Lung microvascular endothelial cell (primary cell): ENCODE measurements around the gene ADARB2. TPM values are rescaled to one million over a fixed set of nuclear protein-coding genes. Genes with fewer than 3 reads are reported as not detected.
"Not testable (repeated sequence)": the region's sequence is repeated elsewhere in the genome, so short reads cannot be mapped to it uniquely, and the experiment has no call there.

Source experiments
- DNase-seq, 2 donors: peaks; one replicate each; pipeline versions ENCODE4 v3.0.0 to v3.0.0-alpha.2; 2010; ENCODE audit warnings: low read depth in 2 of 2
- total RNA-seq: library from RNA; depleted of rRNA; stranded (reverse); fragments of >200 nt; gene quantifications from 2 replicates; pipeline ENCODE4 v1.2.1, GENCODE V29; 2014

ADARB2 gene
- total RNA-seq, 1 donor from 2014 or later, result 2.0 TPM

- DNase-seq, result no peak
Observed at GRCh38 chr10:1242975-1243374, 494.4 kb downstream of the ADARB2 start.

DNA sequence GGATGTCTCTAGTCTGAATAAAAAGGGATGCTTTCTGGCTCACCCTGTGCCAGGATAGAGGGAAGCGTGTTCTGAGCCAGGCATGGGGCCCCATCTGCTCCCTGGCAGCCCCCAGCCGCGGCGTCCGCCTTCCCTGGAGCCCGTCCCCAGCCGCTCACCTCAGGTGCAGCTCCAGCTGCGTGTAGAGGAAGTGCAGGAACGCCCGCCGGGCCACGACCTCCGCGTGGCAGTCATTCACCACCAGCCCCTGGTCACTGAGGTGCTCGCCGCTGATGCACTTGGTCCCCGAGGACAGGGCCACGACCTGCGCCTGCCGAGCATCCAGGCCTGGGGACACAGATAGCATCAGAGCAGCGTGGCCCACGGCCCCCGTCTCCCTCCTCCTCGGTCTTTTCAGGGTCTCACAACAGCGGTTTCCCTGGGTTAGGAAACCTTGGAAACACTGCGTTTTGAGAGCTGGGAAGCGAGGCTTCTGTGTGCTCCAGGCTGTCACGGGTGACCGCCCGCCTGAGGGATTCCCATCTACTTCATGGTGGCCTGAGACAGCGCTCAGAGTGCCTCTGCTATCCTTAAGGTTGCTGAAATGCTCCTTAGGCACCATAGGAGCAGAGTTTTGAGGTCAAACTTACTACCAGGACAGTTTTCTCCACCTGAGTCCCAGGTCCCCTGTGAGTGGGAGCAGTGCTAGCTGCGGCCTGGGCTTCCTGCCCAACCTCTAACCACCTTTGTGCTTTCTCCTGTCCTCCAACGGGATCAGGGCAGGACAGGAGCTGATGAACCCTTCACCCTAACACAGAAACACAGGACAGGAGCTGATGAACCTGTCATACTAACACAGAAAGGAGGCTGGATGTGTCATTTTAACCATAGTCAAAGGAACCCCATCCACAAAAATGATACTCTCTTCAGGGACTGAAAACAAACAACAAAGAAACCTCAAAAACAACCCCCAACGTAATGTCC lies 495.1 kb downstream of the ADARB2 start:
- no peak for DNase-seq

DNA sequence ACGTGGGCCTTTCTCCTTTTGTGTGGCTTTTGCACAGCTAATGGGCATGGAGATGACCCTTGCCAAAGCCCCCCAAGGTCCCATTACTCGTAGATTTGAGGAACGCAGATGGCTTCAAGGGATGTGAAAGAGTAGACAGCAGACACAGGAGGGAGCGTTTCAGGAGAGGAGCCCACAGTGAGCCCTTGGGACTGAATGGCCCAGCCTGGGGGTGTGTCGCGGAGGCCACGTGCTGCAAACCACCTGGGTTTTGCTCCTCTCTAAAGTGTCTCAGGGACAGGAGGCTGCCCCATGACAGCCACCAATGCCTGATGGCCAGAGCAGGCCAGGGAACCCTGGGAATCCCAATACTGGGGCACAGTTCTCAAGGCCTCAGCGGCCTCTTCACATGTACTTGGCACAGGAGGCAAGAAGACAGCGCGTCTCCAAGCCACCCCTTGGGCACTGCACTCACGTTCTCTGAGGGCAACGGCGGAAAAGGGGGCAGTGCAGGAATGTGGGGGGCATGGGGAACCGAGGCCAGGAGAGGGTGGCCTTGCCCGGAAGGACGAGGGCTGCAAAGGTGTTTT lies 495.9 kb downstream of the ADARB2 start:
- no peak for DNase-seq

DNA sequence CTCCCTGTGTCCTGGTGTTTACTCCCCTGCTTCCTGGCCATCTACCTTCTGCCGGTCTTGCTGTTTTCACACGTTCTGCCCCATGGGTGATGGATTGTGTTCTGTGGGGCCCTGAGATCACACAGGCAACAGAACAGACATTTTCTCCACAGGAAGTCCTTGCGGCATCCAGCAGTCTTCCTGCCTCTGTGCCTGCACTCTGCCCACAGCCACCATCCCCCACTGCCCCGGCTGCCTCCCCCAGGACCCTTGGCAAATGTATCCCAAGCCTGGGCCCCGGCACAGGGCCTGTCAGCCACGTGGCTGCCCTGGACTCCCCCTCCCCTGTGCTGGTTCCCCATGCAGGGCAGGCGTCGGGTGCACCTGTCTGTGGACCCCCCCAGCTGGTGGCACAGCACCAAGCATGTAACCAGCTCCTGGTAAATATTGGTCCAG lies 497.0 kb downstream of the ADARB2 start:
- DNase-seq, result no peak

DNA sequence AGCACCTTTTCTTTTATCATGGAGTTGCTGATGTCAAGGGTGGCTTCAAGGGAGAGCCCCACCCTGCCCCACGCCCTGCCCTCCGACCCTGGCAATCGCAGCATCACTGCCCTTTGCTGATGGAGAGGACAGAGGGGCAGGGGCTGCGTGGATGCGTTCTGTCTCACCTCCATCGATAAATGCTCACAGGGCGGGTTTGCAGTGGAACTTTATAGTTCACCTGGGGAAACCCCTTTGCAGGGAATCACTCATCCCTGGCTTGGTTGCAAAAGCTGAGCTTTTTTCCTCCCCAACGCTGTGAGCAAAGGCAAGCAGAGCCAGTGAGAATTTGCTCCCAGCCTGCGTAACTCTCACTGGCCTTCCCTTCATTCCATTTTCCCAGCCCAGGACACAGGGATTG lies 504.3 kb downstream of the ADARB2 start:
- DNase-seq, result no peak

- no peak for DNase-seq
Observed at GRCh38 chr10:1232164-1232911, 505.0 kb downstream of the ADARB2 start.

DNA sequence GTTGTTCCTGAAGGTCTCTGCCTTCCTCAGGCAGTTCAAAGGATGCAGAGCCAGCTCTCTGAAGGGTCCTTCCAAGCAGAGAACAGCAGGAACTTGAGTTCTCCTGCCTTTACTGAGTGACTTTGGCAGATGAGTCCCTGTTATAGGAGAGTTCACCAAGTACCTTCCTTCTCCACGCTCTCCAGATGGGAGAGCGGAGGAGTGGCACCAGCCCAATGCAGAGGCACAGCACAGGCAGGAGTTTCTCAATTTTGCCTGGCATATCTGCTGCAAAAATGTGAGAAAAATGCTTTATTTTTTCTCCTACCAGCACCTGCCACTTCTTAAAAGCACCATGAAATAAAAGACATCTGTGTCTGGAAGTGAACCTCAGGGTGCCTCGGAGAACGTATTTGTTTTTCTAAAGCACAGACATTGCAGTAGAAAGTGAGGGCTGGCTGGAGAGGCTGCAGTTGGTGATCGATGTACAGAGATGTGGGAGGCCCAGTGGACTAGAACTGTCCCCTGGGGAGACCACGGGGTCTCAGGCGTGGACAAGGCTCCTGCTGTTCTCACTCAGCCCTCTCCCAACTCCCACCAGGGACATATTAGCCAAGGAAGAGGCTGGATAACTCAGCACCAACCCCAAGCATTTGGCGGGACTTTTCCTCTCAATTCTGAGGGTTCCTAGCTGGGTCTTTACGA lies 506.6 kb downstream of the ADARB2 start:
- no peak for DNase-seq

GRCh38 chr10:1230138-1230537 lies 507.2 kb downstream of the ADARB2 start:
- DNase-seq, result no peak

DNA sequence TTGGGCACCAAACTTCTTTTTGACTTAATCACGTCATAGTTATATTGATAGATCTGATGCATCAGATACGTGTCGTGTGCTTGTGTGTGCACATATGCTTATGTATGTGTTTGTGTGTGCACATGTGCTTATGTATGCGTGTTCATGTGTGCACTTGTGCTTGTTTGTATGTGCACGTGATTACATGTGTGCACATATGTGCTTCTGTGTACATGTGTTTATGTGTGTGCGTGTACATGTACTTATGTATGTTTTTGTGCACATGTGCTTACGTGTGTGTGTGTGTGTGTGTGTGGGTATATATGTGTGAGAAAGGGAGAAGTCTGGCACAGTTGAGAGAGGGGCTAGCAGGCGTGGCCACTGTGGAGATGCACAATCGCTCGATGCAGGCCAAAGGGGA lies 507.8 kb downstream of the ADARB2 start:
- no peak for DNase-seq

DNA sequence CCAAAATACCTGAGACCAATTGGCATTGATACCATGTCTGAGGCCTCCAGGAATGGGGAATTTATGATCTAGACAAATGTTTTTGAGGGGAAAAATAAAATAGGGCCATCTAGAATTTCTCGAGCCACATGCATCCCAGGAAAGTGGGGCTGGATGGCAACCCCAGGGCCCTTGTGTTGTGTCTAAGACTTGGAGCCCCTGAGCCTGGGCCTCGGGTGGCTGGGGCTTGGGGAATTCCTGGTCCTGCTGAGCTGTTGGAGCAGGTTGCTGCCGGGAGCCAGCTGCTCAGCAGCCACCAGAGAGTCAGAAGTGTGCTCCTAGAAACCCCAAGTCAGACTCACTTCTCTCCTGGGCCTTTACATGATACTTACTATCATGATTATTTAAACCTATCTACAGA lies 508.2 kb downstream of the ADARB2 start:
- no peak for DNase-seq

DNA sequence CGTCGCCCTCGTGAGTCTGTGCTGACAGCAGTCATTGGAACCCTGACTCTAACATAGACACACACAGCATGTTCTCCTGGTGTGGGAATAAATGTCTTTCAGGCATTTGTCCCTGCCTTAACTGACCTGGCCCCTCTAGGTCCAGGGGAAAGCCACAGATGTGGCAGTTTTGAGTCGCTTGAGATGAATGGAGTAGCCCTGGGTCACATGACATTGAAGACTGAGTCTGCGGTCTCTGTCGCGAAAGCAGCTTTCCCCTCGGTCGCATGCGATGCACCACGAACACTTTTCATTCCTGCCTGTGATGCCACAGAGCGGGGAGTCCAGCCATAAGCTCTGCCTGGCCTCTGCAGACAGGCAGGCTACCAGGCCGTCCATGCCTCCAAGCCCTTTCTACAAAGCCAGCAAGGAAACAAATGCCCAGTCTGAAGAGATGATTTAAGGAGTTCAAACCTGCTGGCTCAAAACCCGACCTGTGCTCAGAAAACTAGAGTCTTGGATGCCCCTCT lies 508.8 kb downstream of the ADARB2 start:
- DNase-seq, result no peak

GRCh38 chr10:1227510-1228402 lies 509.6 kb downstream of the ADARB2 start:
- DNase-seq, result no peak

DNA sequence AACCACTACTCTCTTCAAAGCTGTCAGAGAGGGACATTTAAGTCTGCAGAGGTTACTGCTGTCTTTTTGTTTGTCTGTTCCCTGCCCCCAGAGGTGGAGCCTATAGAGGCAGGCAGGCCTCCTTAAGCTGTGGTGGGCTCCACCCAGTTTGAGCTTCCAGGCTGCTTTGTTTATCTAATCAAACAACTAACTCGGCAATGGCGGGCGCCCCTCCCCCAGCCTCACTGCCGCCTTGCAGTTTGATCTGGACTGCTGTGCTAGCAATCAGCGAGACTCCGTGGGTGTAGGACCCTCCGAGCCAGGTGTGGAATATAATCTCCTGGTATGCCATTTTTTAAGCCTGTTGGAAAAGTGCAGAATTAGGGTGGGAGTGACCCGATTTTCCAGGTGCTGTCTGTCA lies 510.4 kb downstream of the ADARB2 start:
- not testable (repeated sequence) for DNase-seq

- not testable (repeated sequence) for DNase-seq
Observed at GRCh38 chr10:1219874-1220273, 517.5 kb downstream of the ADARB2 start.

- DNase-seq, result no peak
Observed at GRCh38 chr10:1217661-1218060, 519.7 kb downstream of the ADARB2 start.

- no peak for DNase-seq
Observed at GRCh38 chr10:1217237-1217587, 520.1 kb downstream of the ADARB2 start.

DNA sequence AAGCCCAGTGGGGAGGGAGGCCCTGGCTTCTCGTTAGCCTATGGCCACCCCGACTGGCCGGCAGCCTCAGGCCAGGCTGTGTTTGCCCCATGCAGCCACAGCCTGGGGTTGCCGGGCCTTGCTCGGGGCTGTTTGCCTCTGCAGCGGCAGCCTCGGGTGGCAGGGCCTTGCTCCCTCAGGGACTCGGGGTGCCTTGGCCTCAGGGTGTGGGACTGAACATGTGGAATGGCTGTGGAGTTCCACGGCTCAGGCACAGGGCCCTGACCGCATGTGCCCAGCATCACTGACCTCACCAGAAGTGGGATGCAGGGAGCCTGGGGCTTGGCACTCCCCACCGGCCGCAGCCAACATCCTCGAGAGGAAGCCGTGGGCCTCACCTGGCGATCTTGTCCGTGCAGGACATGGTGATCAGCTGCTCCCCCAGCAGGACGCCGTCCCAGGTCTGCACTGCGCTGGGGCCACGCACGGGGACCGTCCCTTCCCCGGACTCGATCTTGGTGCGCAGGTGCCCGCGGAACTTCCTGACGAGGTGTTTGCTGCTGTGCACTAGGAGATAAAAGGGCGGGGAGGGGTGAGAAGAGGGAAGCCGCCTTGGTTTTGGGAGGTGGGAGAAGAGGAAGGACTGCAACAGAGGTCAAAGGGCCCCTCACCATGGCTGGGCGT lies 520.6 kb downstream of the ADARB2 start:
- no peak for DNase-seq

DNA sequence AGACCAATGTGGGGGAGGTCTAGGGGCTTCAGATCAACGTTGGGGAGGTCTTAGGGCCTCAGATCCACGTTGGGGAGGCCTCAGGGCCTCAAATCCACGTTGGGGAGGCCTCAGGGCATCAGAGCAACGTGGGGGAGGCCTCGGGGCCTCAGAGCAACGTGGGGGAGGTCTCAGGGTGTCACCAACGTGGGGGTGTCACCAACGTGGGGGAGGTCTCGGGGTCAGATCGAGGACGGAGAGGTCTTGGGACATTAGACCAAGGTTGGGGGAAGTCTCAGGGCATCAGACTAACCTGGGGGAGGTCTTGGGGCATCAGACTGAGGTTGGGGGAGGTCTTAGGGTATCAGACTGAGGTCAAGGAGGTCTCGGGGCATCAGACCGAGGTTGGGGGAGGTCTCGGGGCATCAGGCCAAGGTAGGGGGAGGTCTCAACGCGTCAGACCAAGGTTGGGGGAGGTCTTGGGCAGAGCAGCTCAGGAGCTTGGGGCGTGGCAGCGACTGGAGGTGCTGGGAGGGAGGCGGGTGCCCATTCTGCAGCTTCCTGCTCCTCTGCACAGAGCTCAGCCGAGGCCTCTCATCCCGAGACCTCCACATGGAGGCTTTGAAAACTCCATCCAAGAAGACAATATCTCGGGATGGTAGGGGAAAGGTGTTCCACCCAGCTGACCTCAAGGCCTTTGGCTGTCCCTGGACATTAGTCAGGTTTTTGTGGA lies 521.3 kb downstream of the ADARB2 start:
- DNase-seq, result no peak

GRCh38 chr10:1214882-1215540 lies 522.3 kb downstream of the ADARB2 start:
- DNase-seq, result no peak
